Activated CD8-positive, alpha-beta memory T cell treated with anti-CD3 and anti-CD28 coated beads, Interleukin-2, amount 50 U/mL, for 1 hour (primary cell): ENCODE measurements around the gene NRN1L.
A peak's percentile ranks its signal among the peaks of the same experiment; 100 is the strongest.

Source experiments
- DNase-seq: peaks from one replicate; pipeline ENCODE4 v3.0.0-alpha.2; 2020; ENCODE audit errors: extremely low read depth

Gene NRN1L

DNA sequence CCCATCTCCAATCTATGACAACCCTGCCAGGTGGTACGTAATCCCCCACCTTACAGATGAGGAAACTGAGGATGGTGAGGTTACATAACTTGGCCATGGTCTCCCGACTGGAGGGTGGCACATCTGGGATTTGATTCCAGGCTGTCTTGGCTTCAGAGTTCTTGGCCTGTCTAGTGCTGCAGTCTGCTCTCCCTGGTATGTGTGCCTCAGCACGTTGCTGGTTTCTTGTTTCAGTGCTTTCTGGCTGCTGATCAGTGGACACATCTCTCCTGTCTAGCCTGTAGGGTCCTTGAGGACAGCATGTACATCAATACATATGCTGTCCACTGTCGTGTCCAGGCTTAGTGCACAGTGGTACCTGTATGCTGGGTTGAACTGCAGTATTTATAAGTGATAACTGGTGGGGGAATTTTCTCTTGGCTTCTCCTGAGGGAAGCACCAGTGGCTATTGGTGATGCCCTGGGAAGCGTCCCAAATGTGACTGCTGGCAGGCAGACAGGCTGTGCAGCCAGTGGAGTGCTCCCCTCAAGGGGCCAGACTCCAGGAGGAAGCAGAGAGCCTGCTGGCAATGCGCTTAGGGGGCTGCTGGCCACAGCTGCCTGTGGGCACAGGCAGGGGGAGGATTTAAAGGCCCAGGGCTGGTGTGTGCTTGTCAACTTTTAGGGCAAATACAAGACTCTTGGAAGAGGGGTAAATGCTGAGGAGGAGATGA is 32.6 kb downstream of the NRN1L start:
- DNase-seq: no peak

DNA sequence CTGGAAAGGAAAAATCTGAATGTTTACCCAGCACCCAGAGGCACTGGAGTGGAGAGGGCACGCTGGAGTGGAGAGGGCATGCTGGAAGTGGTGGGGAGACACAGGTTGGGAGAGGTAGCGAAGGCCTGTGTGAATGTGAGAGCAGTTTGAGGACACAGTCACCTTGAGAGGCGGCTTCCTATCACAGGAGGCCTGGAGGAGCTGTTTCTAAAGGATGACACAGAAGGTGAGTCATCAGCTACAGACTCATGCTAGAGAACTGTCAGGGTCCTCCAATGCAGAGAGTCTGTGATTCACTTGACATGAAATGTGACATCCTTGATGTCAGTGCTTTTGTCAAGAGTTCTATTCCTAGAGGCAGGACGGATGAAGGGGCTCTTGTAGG is 33.2 kb downstream of the NRN1L start:
- no peak for DNase-seq

- DNase-seq: no peak
Measured at GRCh38 chr16:67919622-67920221, 35.0 kb downstream of the NRN1L start.

DNA sequence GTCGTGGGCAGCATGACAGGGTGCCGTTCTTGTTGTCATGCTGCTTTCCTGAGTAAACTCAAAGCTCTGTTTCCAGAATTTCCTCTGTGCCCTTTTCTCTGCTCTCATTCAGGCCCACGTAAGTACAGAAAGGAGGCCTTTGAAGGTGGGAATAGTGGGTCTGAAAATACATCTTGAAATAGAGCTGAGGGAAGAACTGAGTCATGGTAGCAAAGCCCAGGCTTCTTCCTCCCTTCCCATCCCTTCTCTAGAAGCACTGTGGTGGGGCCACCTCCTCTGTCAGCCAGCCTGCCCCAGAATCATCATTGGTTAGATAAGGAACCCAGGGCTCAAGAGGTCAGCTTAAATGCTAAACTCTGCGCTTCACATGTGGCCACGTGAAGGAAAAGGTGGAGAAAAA is 37.5 kb downstream of the NRN1L start:
- DNase-seq: no peak

DNA sequence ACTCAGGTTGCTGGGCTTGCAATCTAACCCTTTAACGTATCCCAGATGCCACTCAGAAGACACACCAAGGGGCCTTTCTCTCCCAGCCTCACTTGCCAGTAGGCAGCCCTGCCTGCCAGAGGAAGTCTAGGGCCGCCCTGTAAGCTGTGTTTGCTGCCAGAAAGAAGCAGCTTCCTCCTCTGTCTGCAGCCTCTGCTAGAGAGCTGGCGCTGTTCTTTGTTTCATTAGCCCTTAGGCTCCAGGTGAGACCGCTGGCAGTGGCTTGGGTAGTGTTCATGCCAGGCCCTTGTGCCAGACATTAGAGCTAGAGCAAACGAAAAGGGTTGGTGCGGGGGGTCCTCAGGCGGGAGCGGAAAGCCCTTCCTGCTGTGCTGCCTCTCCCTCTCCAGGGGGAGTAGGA is 38.1 kb downstream of the NRN1L start:
- DNase-seq: no peak

DNA sequence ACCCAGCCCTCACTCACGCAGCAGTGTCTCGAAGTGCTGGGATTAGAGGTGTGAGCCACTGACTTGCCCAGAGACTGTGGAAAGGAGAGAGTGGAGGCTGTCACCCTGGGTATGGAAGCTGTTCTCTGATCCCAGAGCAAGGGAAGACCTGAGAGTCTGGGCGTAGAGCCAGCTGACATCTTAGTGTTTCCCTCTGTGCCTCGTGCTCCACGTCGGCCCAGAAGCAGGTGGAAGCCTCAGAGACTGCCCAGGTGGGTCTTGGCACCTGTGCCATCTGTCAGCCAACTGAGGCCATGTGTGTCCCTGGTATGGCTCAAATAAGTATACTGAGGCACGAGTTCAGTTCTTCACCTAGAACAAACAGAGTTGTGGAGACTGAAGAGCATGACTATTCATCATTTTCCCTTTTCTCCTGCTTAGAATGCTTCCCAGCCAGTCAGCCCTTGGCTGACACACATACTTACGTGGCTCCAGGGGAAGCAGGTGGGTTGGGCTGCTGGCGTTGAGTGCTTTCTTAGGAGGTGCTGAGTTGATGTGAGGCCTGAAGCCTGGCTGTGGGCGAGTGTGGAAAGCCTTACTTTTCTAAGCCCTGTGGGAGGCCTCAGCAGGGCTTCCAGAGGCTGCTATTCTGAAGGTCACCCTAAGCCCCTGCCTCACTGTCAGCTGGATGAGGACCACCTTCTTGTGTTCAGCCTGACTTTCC is 38.9 kb downstream of the NRN1L start:
- DNase-seq: no peak

DNA sequence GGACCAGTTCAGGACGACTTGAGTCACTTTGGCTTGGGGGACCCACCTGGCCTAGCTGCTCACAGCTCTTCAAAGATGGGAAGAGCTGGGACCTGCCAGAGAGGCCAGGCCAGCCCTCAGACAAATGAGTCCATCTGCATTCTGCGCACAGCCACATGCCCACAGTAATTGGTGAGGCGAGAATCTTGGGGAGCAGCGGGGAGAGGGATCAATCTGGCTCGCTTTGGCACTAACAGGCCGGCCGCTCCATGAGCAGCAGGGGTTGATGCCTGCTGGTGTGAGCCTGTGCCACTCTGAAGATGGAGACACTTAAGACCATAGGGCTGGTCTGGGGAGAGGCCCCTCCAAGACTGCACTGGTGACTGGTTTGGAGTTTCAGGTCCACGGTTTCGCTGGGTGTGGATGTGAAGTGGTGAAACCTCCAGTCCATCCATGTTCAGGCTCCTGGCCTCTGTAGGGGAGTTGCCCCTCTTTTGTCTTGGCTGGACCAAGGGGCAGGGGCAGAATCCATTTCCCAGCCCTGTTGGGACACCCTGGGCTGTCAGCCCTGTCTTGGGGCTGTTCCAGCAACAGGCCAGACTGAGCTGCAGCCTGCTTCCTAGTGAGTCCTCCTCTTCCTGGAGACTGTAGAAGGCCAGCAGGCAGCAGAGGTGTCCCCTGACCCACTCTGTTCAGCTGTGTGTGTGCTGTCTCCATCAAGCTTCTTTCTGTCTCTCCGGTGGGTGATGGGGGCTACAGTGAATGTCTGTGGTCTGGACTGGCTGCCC is 39.6 kb downstream of the NRN1L start:
- DNase-seq: no peak

GRCh38 chr16:67926181-67926750 is 41.6 kb downstream of the NRN1L start:
- DNase-seq: no peak

GRCh38 chr16:67927131-67927941 is 42.7 kb downstream of the NRN1L start:
- DNase-seq: no peak

- no peak for DNase-seq
Measured at GRCh38 chr16:67928147-67928546, 43.5 kb downstream of the NRN1L start.

DNA sequence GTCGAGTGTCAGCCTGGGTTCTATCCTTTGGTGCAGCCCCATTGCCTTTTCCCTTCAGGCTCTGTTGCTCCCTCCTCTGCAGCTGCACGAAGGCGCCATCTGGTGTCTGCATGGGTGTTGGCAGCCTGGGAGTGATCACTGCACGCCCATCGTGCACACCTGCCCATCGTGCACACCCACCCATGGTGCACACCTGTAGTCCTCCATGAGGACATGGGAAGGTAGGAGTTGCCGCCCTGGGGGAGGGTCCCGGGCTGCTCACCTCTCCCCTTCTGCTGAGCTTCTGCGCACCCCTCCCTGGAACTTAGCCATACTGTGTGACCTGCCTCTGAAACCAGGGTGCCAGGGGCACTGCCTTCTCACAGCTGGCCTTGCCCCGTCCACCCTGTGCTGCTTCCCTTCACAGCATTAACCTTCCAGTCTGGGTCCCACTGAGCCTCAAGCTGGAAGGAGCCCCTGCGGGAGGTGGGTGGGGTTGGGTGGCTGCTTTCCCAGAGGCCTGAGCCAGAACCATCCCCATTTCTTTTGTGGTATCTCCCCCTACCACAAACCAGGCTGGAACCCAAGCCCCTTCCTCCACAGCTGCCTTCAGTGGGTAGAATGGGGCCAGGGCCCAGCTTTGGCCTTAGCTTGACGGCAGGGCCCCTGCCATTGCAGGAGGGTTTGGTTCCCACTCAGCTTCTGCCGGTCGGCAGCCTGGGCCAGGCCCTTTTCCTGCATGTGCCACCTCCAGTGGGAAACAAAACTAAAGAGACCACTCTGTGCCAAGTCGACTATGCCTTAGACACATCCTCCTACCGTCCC is 44.1 kb downstream of the NRN1L start:
- DNase-seq: peak; percentile 26

GRCh38 chr16:67930191-67930590 is 45.5 kb downstream of the NRN1L start:
- DNase-seq: no peak

DNA sequence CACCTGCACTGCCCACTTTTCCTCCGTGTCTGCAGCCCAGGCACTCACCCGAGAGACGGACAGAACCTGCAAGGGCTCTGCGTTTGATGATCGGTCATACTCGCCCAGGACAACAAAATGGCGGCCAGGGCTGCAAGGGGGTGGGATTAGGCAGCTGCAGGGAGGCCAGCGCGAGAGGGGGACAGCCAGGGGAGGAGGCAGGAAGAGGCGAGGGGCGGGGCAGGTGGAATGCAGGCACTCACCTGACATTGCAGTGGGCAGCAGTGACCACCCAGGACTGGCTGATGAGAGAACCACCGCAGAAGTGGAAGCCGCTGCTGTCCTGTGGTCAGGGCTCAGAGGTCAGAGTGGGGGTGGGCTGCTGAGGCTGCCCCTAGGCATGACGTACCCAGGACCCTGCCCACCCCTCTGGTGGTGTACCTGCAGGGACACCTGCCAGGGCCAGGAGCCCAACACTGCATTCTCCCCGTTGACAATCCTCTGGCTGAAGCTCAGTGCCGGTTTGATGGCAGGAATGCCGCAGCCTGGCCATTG is 46.1 kb downstream of the NRN1L start:
- no peak for DNase-seq

GRCh38 chr16:67931712-67932461 is 47.2 kb downstream of the NRN1L start, which contains the start of gene CTRL:
Gene CTRL, minus strand, starts transcription at chr16:67931862. Its CDS starts 10 bp downstream, at chr16:67931852.
- no peak for DNase-seq

DNA sequence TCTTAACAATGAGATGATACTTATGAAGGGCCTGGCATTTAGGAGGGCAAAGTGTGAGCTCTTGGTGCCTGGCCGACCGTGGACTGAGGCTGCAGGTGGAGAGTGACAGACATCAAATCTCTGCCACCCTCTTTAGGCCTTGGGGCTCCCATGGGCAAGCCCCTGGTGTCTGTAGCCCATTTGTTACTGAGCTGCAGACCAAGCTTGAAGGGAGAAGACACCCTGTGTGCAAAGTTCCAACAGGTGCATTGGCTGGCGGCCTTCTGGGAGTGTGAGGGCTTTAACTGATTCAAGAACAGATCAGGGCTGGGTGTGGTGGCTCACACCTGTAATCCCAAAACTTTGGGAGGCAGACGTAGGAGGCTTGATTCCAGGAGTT is 47.8 kb downstream of the NRN1L start:
- no peak for DNase-seq

DNA sequence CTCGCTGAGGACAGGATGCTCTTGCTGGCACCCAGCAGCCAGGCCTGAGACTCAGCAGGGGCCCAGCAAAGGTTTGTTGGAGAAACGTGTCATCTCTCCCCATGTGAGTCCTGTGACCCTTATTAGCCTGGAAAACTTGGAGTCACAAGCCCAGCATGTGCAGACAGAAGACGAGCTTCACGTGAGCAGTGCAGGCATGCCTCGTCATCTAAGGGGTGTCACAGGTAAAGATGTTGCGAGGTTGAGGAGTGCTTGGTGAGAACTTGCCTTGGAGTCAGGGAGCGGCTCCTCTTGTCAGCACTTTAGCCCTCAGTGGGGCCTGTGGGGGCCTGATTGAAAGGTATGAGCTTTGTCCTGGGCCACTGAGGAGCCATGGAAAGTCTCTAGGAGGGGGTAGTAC is 49.1 kb downstream of the NRN1L start:
- DNase-seq: no peak

- DNase-seq: no peak
Measured at GRCh38 chr16:67934306-67935100, 49.8 kb downstream of the NRN1L start.

DNA sequence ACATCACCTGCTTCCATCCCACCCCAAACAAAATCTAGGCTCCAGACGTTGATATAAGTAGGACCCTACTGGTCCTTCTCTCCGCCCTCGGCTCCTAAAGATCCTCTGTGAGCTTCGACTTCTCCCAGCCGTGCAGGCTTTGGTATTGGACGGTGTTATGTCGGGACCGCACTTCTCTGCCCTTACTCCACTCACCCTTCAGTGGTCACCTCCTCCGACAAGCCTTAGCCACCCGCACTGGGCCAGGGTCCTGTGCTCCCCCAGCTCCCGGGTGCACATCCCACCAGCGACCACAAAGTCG is 50.4 kb downstream of the NRN1L start:
- DNase-seq: no peak
